ENCODE data around the gene SNAPC5.

SNAPC5 gene

GRCh38 chr15:66459818-66460615 is 37.5 kb downstream of the SNAPC5 start:
- DNase-seq (ENCODE audit: low read depth, low spot score), result no peak

GRCh38 chr15:66456211-66456610 is 41.4 kb downstream of the SNAPC5 start:
- DNase-seq (ENCODE audit: low read depth, low spot score), result no peak

GRCh38 chr15:66454143-66454542 is 43.4 kb downstream of the SNAPC5 start:
- no peak for DNase-seq (ENCODE audit: low read depth, low spot score)

- DNase-seq (ENCODE audit: low read depth, low spot score), result no peak
These were observed 44.5 kb downstream of the SNAPC5 start for GRCh38 chr15:66452971-66453580.

- DNase-seq (ENCODE audit: low read depth, low spot score), result no peak
These were observed 45.1 kb downstream of the SNAPC5 start for GRCh38 chr15:66452420-66452819.
